Endothelial cell of hepatic sinusoid (primary cell): ENCODE measurements around the gene IFITM5.
"Not testable (repeated sequence)": the region's sequence is repeated elsewhere in the genome, so short reads cannot be mapped to it uniquely, and the experiment has no call there.

Experiments used
- in situ Hi-C: cut with HindIII; loops from 2 replicates; pipeline ENCODE4 v1.10.0; 2017; ENCODE audit warnings: low sequenced_read_pairs

Gene IFITM5

GRCh38 chr11:286977-287820 lies 12.1 kb downstream of the IFITM5 start:
- in situ Hi-C loops = not testable (repeated sequence)

GRCh38 chr11:285894-286220 lies 13.5 kb downstream of the IFITM5 start:
- in situ Hi-C loops = no loop called here

DNA sequence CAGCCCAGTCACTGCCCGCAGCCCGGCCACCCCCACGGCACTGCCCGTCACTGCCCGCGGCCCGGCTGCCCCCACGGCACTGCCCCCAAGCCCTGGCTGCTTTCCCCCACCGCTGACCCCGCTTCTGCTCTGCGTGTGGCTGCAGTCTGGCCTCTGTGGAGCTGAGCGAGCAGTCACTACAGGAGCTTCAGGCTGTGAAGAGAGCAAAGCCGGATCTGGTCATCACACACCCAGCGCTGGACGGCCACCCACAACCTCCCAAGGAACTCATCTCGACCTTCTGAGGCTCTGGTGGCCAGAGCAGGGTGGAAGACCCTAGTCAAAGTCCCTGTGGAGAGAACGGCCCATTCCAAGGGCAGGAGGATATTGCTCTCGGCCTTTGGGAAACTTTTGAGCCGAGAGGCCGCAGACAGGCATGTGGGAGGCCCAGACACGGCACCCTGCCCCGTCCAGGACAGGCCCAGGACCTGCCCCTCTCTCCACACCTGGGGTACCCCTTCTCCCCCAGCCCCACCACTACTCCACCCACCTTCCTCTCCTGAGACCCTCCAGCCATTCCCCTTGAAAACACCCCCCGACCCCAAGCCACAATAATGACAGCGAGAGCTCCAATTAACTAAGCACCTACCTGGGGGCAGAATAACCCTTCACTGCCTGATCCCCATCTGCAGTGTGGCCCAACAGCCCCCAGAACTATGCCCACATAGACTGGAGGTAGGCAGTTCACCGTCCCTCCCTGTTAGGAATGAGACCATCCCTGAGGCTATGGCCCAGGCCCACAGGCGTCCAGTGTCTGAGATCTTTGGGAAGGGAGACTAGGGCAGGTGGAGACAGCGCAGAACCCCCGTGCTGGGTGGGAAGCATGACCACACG lies 14.1 kb downstream of the IFITM5 start:
- in situ Hi-C loops = no loop called here

- in situ Hi-C loops = no loop called here
These were observed 15.0 kb downstream of the IFITM5 start for GRCh38 chr11:284105-285020.

- in situ Hi-C loops = no loop called here
These were observed 15.8 kb downstream of the IFITM5 start for GRCh38 chr11:283405-284104.

- in situ Hi-C loops = no loop called here
These were observed 16.5 kb downstream of the IFITM5 start for GRCh38 chr11:282630-283360.

DNA sequence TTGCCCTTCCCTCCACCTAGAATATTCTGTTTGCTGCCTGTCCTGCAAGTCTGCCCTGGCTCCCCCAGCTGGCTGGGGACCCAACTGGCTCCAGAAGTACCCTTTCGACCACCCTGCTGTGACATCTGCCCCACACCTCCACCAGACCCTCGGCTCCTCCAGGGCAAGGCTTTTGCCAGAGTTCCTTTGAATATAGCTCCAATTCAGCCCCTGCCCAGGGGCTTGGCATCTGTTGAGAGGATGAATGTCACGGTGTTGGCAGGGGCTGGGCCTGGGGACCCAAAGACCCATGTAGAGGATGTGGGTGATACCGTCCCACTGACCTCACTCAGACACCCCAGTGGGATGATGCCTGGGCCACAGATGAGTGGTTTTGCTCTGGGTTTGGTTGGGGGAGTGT lies 17.2 kb downstream of the IFITM5 start:
- in situ Hi-C loops = no loop called here

- in situ Hi-C loops = no loop called here
These were observed 17.7 kb downstream of the IFITM5 start for GRCh38 chr11:281486-282161.

DNA sequence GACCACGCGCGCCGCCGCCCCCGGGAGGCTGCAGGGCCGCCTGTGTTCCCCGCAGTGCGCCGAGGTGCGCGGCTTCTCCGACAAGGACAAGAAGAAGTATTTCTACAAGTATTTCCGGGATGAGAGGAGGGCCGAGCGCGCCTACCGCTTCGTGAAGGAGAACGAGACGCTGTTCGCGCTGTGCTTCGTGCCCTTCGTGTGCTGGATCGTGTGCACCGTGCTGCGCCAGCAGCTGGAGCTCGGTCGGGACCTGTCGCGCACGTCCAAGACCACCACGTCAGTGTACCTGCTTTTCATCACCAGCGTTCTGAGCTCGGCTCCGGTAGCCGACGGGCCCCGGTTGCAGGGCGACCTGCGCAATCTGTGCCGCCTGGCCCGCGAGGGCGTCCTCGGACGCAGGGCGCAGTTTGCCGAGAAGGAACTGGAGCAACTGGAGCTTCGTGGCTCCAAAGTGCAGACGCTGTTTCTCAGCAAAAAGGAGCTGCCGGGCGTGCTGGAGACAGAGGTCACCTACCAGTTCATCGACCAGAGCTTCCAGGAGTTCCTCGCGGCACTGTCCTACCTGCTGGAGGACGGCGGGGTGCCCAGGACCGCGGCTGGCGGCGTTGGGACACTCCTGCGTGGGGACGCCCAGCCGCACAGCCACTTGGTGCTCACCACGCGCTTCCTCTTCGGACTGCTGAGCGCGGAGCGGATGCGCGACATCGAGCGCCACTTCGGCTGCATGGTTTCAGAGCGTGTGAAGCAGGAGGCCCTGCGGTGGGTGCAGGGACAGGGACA lies 18.4 kb downstream of the IFITM5 start:
- in situ Hi-C loops = no loop called here

DNA sequence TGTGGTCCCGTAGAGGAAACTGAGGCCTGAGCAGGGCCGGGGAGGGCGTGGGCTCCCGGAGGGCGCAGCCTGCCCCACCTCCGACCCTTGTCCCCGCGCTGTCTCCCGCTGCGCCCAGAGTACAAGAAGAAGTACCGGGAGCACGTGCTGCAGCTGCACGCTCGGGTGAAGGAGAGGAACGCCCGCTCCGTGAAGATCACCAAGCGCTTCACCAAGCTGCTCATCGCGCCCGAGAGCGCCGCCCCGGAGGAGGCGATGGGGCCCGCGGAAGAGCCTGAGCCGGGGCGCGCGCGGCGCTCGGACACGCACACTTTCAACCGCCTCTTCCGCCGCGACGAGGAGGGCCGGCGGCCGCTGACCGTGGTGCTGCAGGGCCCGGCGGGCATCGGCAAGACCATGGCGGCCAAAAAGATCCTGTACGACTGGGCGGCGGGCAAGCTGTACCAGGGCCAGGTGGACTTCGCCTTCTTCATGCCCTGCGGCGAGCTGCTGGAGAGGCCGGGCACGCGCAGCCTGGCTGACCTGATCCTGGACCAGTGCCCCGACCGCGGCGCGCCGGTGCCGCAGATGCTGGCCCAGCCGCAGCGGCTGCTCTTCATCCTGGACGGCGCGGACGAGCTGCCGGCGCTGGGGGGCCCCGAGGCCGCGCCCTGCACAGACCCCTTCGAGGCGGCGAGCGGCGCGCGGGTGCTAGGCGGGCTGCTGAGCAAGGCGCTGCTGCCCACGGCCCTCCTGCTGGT lies 19.2 kb downstream of the IFITM5 start:
- in situ Hi-C loops = no loop called here

- in situ Hi-C loops = no loop called here
These were observed 20.0 kb downstream of the IFITM5 start for GRCh38 chr11:279040-279965.

GRCh38 chr11:278001-278951 lies 21.1 kb downstream of the IFITM5 start, which contains the start of gene NLRP6:
NLRP6 (plus strand) TSS chr11:278407; CDS start chr11:278570, 163 bp downstream.
- in situ Hi-C loops = no loop called here

DNA sequence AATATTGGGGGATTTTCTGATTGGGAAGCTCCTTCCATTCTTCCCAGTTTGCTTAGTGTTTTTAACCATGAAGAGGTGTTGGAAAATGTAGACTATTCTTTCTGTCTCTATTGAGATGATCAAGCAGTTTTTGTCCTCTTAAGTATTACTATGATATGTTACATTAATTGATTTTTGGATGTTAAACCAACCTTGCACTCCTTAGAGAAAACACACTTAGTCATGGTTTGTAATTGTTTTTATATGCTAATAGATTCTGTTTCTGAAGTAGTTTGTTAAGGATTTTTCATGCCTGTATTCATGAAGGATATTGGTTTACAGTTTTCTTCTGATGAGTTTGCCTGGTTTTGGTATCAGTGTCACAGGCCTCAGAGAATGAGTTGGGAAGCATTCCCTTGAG lies 23.1 kb downstream of the IFITM5 start:
- in situ Hi-C loops = no loop called here

DNA sequence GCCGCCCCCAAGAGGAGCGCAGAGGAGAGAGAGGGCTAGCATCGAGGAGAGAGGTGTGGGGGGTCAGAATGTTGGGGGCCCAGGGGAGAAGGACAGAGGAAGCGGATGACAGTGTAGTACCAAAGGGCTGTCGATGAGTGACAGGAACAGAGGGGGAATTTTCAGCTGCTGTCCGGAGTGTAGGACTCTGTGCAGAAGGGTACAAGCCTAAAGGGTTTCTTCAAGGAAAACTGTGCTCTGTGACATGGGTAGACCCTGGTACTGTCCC lies 26.5 kb downstream of the IFITM5 start:
- in situ Hi-C loops = no loop called here

DNA sequence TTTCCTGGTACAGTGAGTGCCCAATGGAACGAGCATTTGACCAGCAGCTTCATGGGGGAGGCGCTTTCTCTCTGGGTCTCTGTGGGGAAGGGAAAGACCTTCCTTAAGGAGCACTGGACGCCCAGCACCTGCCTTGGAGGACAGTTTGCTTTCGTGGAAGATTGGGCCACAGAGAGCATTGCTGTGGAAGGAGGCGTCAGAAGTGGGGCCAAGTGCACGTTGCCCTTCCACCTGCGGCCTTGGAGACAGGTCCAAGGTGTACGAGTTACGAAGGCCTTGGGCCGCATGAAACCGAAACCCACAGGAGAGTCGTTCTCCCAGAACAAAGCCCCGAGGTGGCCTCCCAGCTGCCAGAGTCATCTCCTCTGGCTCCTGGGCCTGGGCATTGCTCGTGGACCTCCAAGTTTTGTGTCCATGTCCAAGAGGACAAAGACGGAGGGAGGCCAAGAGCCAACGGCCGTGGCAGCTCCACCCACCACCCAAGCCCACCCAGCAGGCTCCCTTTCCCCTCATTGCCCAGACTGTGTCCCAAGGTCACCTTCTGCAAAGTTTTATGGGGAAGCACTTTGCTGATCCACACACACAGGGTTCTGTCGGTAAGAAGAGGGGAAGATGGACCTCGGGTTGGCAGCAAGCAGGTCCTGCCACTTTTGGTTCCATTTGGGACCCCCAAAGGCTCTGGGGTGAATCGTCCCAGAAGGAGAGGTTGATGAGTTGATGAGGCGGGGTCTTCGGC lies 27.0 kb downstream of the IFITM5 start:
- in situ Hi-C loops = no loop called here
